ENCODE measurements around the gene ZFHX3. TPM values are rescaled to one million over a fixed set of nuclear protein-coding genes. Genes with fewer than 3 reads are reported as not detected.

ZFHX3 gene
- total and polyA plus RNA-seq, 10 of the 15 experiments (the other 5 are each of a cell fraction or from before 2014, with no cell fraction given): 0.68 to 8.6 (median 2.0) TPM

GRCh38 chr16:72858665-72859493 is 189.0 kb downstream of the ZFHX3 start (continued):
- TF ChIP-seq, protein P1, sequence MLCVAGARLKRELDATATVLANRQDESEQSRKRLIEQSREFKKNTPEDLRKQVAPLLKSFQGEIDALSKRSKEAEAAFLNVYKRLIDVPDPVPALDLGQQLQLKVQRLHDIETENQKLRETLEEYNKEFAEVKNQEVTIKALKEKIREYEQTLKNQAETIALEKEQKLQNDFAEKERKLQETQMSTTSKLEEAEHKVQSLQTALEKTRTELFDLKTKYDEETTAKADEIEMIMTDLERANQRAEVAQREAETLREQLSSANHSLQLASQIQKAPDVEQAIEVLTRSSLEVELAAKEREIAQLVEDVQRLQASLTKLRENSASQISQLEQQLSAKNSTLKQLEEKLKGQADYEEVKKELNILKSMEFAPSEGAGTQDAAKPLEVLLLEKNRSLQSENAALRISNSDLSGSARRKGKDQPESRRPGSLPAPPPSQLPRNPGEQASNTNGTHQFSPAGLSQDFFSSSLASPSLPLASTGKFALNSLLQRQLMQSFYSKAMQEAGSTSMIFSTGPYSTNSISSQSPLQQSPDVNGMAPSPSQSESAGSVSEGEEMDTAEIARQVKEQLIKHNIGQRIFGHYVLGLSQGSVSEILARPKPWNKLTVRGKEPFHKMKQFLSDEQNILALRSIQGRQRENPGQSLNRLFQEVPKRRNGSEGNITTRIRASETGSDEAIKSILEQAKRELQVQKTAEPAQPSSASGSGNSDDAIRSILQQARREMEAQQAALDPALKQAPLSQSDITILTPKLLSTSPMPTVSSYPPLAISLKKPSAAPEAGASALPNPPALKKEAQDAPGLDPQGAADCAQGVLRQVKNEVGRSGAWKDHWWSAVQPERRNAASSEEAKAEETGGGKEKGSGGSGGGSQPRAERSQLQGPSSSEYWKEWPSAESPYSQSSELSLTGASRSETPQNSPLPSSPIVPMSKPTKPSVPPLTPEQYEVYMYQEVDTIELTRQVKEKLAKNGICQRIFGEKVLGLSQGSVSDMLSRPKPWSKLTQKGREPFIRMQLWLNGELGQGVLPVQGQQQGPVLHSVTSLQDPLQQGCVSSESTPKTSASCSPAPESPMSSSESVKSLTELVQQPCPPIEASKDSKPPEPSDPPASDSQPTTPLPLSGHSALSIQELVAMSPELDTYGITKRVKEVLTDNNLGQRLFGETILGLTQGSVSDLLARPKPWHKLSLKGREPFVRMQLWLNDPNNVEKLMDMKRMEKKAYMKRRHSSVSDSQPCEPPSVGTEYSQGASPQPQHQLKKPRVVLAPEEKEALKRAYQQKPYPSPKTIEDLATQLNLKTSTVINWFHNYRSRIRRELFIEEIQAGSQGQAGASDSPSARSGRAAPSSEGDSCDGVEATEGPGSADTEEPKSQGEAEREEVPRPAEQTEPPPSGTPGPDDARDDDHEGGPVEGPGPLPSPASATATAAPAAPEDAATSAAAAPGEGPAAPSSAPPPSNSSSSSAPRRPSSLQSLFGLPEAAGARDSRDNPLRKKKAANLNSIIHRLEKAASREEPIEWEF (IDR thresholded peaks at IDR 0.05; ENCODE audit: insufficient replicate concordance, low read depth, low read length): no peak

DNA sequence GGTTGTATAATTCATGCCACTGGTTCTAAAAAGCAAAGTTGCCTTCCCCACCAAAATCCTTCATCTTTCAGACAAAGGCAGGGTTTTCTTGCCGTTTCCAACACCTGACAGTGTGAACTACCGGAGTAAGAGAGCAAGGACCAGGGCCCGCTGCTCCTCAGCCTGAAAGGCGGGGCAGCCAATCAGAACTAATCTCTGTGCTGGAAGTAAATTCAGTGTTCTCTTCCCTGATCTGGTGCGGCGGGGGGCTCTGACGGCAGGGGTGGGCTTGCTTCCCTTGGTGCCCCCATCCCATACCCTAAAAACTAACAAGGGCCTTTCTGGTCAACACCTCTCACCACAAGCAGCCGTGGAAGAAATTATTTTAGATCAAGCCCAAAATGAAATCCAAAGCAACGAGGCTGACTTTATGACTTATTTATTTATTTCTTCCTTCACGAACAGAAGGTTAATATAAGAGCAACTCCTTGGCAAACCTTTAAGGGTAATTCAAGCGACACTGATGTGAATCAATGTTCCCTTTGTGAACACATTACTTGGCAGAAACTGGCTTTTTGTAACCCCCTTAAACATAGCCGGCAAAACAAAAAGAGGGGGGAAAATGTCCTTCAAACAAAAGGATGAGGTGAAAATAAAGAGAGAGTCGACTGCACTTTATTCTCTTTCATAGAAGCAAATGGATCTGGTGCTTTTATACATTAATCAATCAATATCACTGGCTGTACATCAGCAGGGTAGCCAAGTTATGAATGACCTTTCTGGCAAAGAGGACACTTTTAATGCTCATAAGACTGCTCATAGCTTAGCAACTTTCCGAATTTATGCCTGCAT is 189.9 kb downstream of the ZFHX3 start:
- Histone ChIP-seq H3K27me3 (replicated peaks in 1 of 2; ENCODE audit: control insufficient read depth in 2 of 2, insufficient read depth in 2 of 2, low read length in 1 of 2) (no peaks in the 10 kb centered on the region), H3K36me3 (ENCODE audit: control insufficient read depth in 2 of 2, insufficient read depth in 2 of 2, low read length in 1 of 2) (no peaks in the 10 kb centered on the region), H2AFZ (ENCODE audit: control insufficient read depth, low read depth, low read length) (no peak overlapping the region), H4K20me1 (ENCODE audit: control insufficient read depth, insufficient read depth) (no peaks in the 10 kb centered on the region), H3K27ac (ENCODE audit: control insufficient read depth, insufficient read depth) (no peak overlapping the region), H3K9me3 (replicated peaks; ENCODE audit: control insufficient read depth, insufficient read depth, low read length) (no peaks in the 10 kb centered on the region), H3K4me1 (ENCODE audit: control insufficient read depth, insufficient read depth, low read length) (peaks cover 6% of the 10 kb centered on the region; the same call in 1 of the 2 replicates), H3K9ac (ENCODE audit: control insufficient read depth, insufficient read depth, low read length) (no peak overlapping the region), H3K4me3 (no peak overlapping the region), H3K79me2 (ENCODE audit: control insufficient read depth, insufficient read depth, low read length) (no peaks in the 10 kb centered on the region), H3K4me2 (ENCODE audit: control insufficient read depth, insufficient read depth) (no peak overlapping the region)
- no peak for FAIRE-seq
- ATAC-seq: no peak
- 91% methylated on average over 14 of the region's 14 CpGs for WGBS (ENCODE audit: insufficient coverage, insufficient replicate concordance, low lambda C conversion rate, missing lambda C conversion rate)
- intact Hi-C loops (cut with micrococcal nuclease; ENCODE audit: unreplicated experiment): no loop called here
- RAD21 ChIA-PET (ENCODE audit: unreplicated experiment): interaction anchor here (1.3 to 1.7 kb wide), 2 partner anchors 26 to 355 kb away, joined by 3 to 5 read pairs; no protein-coding TSS in a partner anchor
- no peak for DNase-seq (ENCODE audit: low read depth, low spot score)
- no TSS peak for BruUV-seq (replicated peaks)
- POLR2A ChIA-PET: no interaction called here
- SMC1A ChIA-PET (ENCODE audit: uncharacterized antibody, unreplicated experiment): interaction anchor here (0.6 to 2.7 kb wide), 3 partner anchors 12 to 458 kb away, joined by 3 to 16 read pairs (median 5); no protein-coding TSS in a partner anchor
- in situ Hi-C loops (cut with MboI): no loop called here
- CTCF ChIA-PET: interaction anchor here (1.2 to 3.7 kb wide), 5 partner anchors 25 to 635 kb away, joined by 3 to 26 read pairs (median 4); no protein-coding TSS in a partner anchor
- TF ChIP-seq KLF5 (IDR thresholded peaks at IDR 0.05; ENCODE audit: partially characterized antibody) (no peak), TAF1 (IDR thresholded peaks at IDR 0.05; ENCODE audit: borderline replicate concordance, low read depth, low read length) (no peak), SIX5 (IDR thresholded peaks at IDR 0.05; ENCODE audit: low read depth, low read length, severe bottlenecking) (no peak), NRF1 (conservative IDR thresholded peaks at IDR 0.05; ENCODE audit: low read depth, low read length) (no peak), MYB (IDR thresholded peaks at IDR 0.05; ENCODE audit: borderline replicate concordance, low read depth, low read length) (no peak), TCF12 (IDR thresholded peaks at IDR 0.05; ENCODE audit: low read depth, low read length) (no peak), SMARCA5 (IDR thresholded peaks at IDR 0.05) (no peak), SMC3 (IDR thresholded peaks at IDR 0.05; ENCODE audit: borderline replicate concordance, low read length) (no peak), STAT3 (IDR thresholded peaks at IDR 0.05; ENCODE audit: low read depth, low read length) (no peak), NFYA (IDR thresholded peaks at IDR 0.05; ENCODE audit: borderline replicate concordance, low read depth, low read length) (no peak), NFIC (IDR thresholded peaks at IDR 0.05; ENCODE audit: low read depth, low read length) (no peak)
- TF ChIP-seq, protein P2, sequence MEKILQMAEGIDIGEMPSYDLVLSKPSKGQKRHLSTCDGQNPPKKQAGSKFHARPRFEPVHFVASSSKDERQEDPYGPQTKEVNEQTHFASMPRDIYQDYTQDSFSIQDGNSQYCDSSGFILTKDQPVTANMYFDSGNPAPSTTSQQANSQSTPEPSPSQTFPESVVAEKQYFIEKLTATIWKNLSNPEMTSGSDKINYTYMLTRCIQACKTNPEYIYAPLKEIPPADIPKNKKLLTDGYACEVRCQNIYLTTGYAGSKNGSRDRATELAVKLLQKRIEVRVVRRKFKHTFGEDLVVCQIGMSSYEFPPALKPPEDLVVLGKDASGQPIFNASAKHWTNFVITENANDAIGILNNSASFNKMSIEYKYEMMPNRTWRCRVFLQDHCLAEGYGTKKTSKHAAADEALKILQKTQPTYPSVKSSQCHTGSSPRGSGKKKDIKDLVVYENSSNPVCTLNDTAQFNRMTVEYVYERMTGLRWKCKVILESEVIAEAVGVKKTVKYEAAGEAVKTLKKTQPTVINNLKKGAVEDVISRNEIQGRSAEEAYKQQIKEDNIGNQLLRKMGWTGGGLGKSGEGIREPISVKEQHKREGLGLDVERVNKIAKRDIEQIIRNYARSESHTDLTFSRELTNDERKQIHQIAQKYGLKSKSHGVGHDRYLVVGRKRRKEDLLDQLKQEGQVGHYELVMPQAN (conservative IDR thresholded peaks at IDR 0.05): no peak
